ENCODE results near the gene TREM1.

- TF ChIP-seq CTCF (IDR thresholded peaks at IDR 0.05) (no peak), POLR2A (IDR thresholded peaks at IDR 0.05) (no peak)
Observed at GRCh38 chr6:41224800-41225199, 61.7 kb downstream of the TREM1 start.

All from testis (tissue), 2 donors.